ENCODE results near the gene HPCAL1. TPM values are rescaled to one million over a fixed set of nuclear protein-coding genes. Genes with fewer than 3 reads are reported as not detected.
A peak's percentile ranks its signal among the peaks of the same experiment; 100 is the strongest.

Gene HPCAL1
- total RNA-seq, 1 donor from 2014 or later = 13.1 TPM

DNA sequence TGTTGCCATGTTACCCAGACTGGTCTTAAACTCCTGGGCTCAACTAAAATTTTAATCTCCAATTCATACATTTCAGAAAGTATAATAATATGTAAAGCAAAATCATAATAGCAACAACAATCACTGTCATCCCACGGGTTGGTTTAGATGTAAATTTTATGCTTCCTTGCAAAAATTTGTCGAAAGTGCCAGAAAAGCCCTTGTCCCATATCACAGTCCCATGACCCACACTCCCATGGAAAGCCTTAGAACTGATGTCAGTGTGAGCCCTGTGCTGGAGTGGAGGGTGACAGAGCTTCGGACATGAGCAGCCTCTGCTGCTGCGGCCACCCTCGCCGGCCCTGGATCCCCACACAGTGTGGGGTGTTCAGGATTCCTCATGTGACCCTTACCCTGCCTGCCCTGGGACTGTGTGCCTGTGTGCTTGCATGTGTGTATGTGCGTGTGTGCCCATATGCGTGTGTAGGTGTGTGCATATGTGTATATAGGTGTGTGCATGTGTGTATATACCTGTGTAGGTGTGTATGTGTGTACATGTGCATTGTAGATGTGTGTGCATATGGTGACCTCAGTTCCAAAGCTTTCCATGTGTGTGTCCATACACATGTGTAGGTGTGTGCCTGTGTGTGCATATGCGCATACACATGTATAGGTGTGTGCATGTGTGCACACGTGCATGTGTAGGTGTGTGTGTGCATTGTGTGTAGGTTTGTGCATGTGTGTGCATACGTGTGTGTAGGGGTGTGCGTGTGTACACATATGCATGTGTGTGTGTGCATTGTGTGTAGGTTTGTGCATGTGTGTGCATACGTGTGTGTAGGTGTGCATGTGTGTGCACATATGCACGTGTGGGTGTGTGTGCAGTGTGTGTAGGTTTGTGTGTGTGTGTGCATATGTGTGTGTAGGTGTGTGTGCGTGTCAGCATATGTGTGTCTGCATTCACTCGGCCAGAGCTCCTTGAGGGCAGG, 65.1 kb downstream of the HPCAL1 start:
- Mint-ChIP-seq H3K4me3 (ENCODE audit: unreplicated experiment) (no peak overlapping the region), H3K27ac (ENCODE audit: unreplicated experiment) (peak overlapping the region; percentile 48), H3K27me3 (ENCODE audit: unreplicated experiment) (peaks cover 2% of the 10 kb centered on the region), H3K9me3 (ENCODE audit: unreplicated experiment) (peaks cover 2% of the 10 kb centered on the region), H3K4me1 (ENCODE audit: low read depth, unreplicated experiment) (peaks cover 15% of the 10 kb centered on the region), H3K36me3 (ENCODE audit: unreplicated experiment) (no peaks in the 10 kb centered on the region)
- DNase-seq = no peak
- no peak for TF ChIP-seq CTCF (IDR thresholded peaks at IDR 0.05; ENCODE audit: partially characterized antibody, unreplicated experiment)

GRCh38 chr2:10368491-10369231, 66.0 kb downstream of the HPCAL1 start:
- Mint-ChIP-seq H3K4me1 (ENCODE audit: low read depth, unreplicated experiment) (peaks cover 19% of the 10 kb centered on the region), H3K4me3 (ENCODE audit: unreplicated experiment) (no peak overlapping the region), H3K27ac (ENCODE audit: unreplicated experiment) (no peak overlapping the region), H3K9me3 (ENCODE audit: unreplicated experiment) (peaks cover 4% of the 10 kb centered on the region), H3K36me3 (ENCODE audit: unreplicated experiment) (no peaks in the 10 kb centered on the region), H3K27me3 (ENCODE audit: unreplicated experiment) (peaks cover 5% of the 10 kb centered on the region)
- TF ChIP-seq CTCF (IDR thresholded peaks at IDR 0.05; ENCODE audit: partially characterized antibody, unreplicated experiment) = no peak
- DNase-seq = no peak

DNA sequence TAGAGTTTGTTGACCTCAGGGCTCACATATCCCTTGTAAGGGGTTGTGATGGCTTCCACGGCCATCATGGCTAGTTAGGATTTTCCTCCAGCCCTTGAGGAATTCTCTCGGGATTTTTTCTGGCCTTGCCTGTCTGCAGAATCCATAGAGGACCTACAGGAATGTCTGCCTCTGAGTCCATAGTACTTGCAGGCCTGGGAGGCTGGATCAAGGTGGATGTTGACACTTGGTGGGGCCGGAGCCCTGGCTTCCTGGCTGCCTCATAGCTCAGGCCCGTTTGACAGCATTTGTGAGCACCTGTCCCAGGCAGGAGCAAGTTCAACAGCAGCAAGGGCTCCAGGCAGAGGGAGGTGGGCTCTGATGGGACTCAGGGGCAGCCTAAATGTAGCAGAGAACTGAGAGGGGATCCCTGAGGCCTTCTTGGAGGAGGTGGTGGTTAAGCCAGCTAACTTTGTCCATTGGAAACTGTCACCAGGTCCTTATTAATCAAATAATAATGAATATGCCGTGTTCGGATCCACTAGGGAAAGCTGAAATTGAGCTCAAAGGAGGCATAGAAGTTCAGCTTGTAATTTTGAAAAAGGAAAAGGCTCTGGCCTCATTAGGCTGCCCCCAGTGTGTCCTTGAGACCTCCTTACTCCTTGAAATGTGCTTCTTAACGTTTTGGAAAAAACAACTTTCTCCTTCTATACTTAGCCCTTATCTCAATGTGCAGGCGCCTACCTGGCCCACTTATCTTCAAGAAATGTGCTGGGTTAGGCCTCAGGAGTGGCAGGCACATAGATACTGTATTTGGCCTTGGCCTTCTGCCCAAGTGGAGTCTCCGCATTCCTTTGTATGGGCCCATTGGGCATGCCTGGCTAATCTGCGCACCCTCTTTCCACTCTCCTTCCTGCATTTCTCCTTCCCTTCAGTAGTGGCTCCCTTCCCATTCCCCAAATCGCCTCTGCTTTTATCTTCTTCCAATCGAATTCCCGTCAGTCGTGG, 66.9 kb downstream of the HPCAL1 start:
- Mint-ChIP-seq H3K27me3 (ENCODE audit: unreplicated experiment) (peaks cover 5% of the 10 kb centered on the region), H3K4me3 (ENCODE audit: unreplicated experiment) (no peak overlapping the region), H3K4me1 (ENCODE audit: low read depth, unreplicated experiment) (peaks cover 23% of the 10 kb centered on the region), H3K27ac (ENCODE audit: unreplicated experiment) (no peak overlapping the region), H3K36me3 (ENCODE audit: unreplicated experiment) (no peaks in the 10 kb centered on the region), H3K9me3 (ENCODE audit: unreplicated experiment) (peaks cover 5% of the 10 kb centered on the region)
- no peak for TF ChIP-seq CTCF (IDR thresholded peaks at IDR 0.05; ENCODE audit: partially characterized antibody, unreplicated experiment)
- DNase-seq = no peak

DNA sequence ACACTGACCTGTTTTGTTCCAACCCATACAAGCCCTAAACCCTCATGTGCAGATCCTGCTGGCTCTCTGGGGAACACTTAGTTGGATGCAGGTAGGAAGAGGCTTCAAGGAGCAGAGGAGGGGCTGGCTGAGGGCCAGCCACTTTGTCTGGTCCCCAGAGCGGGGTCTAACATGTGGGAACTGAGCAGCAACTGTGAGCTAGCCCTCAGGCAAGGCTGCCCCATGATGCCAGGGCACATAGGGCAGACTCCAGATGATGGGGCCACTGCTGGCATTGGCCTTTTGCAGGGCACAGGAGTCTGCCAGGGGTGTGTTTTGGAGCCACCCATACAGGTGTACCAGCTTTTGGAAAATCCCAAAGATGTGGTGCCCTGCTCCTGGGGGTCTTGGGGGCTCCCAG, 67.7 kb downstream of the HPCAL1 start:
- Mint-ChIP-seq H3K27ac (ENCODE audit: unreplicated experiment) (no peak overlapping the region), H3K4me1 (ENCODE audit: low read depth, unreplicated experiment) (peaks cover 24% of the 10 kb centered on the region), H3K27me3 (ENCODE audit: unreplicated experiment) (peaks cover 7% of the 10 kb centered on the region), H3K36me3 (ENCODE audit: unreplicated experiment) (no peaks in the 10 kb centered on the region), H3K4me3 (ENCODE audit: unreplicated experiment) (no peak overlapping the region), H3K9me3 (ENCODE audit: unreplicated experiment) (peaks cover 8% of the 10 kb centered on the region)
- TF ChIP-seq CTCF (IDR thresholded peaks at IDR 0.05; ENCODE audit: partially characterized antibody, unreplicated experiment) = no peak
- DNase-seq = no peak

Measured in glutamatergic neuron (in vitro differentiated cells).